ENCODE data around the gene APBB3.

DNA sequence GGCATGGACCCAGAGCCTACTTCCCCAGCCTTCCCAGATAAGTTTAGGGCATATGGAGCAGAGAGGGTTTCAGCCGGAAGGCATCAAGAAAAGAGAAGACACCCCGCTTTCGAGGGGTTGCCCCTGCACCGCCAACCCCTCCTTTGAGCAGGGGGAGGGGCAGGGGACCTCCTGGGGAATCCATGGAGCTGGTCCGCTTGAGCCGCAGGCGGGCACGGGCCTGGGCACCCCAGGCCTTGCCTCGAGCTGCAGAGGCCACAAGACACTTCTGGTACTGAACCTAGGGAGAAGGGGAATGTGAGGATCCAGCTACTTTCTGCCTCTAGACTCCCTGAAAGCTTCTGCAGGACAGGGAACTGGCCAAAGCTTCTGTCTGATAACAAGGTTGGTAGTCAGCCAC lies 5.9 kb downstream of the APBB3 start:
- TF ChIP-seq CSDC2 (CRISPR knock-in tag; IDR thresholded peaks at IDR 0.05): no peak
- TF ChIP-seq ZFP30 (CRISPR knock-in tag; IDR thresholded peaks at IDR 0.05): no peak
- TF ChIP-seq, protein P1, sequence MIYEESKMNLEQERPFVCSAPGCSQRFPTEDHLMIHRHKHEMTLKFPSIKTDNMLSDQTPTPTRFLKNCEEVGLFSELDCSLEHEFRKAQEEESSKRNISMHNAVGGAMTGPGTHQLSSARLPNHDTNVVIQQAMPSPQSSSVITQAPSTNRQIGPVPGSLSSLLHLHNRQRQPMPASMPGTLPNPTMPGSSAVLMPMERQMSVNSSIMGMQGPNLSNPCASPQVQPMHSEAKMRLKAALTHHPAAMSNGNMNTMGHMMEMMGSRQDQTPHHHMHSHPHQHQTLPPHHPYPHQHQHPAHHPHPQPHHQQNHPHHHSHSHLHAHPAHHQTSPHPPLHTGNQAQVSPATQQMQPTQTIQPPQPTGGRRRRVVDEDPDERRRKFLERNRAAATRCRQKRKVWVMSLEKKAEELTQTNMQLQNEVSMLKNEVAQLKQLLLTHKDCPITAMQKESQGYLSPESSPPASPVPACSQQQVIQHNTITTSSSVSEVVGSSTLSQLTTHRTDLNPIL (CRISPR knock-in tag; IDR thresholded peaks at IDR 0.05; ENCODE audit: low read depth): no peak

All from SK-N-SH treated with all-trans-retinoic acid at 6 μM for 48 hours (cell line).